Epidermal melanocyte (primary cell): Measurements from ENCODE around the gene ANTKMT.
A peak's percentile ranks its signal among the peaks of the same experiment; 100 is the strongest.

ENCODE experiments used
- DNase-seq: peaks from one replicate; pipeline ENCODE4 v3.0.0; 2011; ENCODE audit warnings: low spot score; ENCODE audit not compliant: insufficient read length

ANTKMT gene

GRCh38 chr16:726438-727290 lies 5.7 kb downstream of the ANTKMT start, which contains the start of the genes CCDC78 and HAGHL:
Gene CCDC78, minus strand, starts transcription at chr16:726443. Its CDS starts 76 bp downstream, at chr16:726367.
Gene HAGHL, plus strand, starts transcription at chr16:727106. Its CDS starts 404 bp downstream, at chr16:727510.
- DNase-seq = no peak

GRCh38 chr16:727291-727977 lies 6.5 kb downstream of the ANTKMT start:
- DNase-seq = no peak

GRCh38 chr16:728131-728889 lies 7.4 kb downstream of the ANTKMT start:
- DNase-seq = peak; percentile 85

GRCh38 chr16:728890-729744 lies 8.2 kb downstream of the ANTKMT start:
- no peak for DNase-seq

- DNase-seq = no peak
These were observed 9.1 kb downstream of the ANTKMT start for GRCh38 chr16:729768-730665.

- no peak for DNase-seq
These were observed 9.9 kb downstream of the ANTKMT start for GRCh38 chr16:730666-731509.

GRCh38 chr16:732332-732731 lies 11.4 kb downstream of the ANTKMT start:
- no peak for DNase-seq

GRCh38 chr16:732936-733335 lies 12.0 kb downstream of the ANTKMT start:
- no peak for DNase-seq

- DNase-seq = no peak
These were observed 12.6 kb downstream of the ANTKMT start for GRCh38 chr16:733382-734207.

- no peak for DNase-seq
These were observed 13.4 kb downstream of the ANTKMT start for GRCh38 chr16:734208-734980.

- no peak for DNase-seq
These were observed 14.3 kb downstream of the ANTKMT start for GRCh38 chr16:734981-735881.

GRCh38 chr16:735982-736453 lies 15.1 kb downstream of the ANTKMT start:
- no peak for DNase-seq

GRCh38 chr16:736936-737481 lies 16.1 kb downstream of the ANTKMT start:
- no peak for DNase-seq

GRCh38 chr16:739560-740458 lies 18.9 kb downstream of the ANTKMT start:
- DNase-seq = no peak

GRCh38 chr16:740459-740763 lies 19.5 kb downstream of the ANTKMT start:
- no peak for DNase-seq
